Prostate gland (tissue), 2 donors: ENCODE data around the gene SNPH. TPM values are rescaled to one million over a fixed set of nuclear protein-coding genes. Genes with fewer than 3 reads are reported as not detected.

ENCODE experiments used
- DNase-seq: peaks from one replicate; pipeline ENCODE4 v3.0.0-alpha.2; 2019; ENCODE audit warnings: low spot score
- H3K27ac ChIP-seq, 2 donors: fragments of 200-600 bp; sonication (generic); 2 replicates each; pipeline ENCODE4 v1.5.1; 2017 to 2019
- H3K27me3 ChIP-seq: fragments of 200-600 bp; sonication (generic); replicated peaks from 2 replicates; pipeline ENCODE4 v1.5.1; 2019; ENCODE audit not compliant: insufficient read depth
- H3K36me3 ChIP-seq, 2 donors: fragments of 200-600 bp; sonication (generic); 1 replicate in 1 of 2; 2 replicates in 1 of 2; pipeline versions ENCODE4 v1.5.1 to v1.8.1; 2017 to 2019
- H3K4me1 ChIP-seq: fragments of 200-600 bp; sonication (generic); replicated peaks from 2 replicates; pipeline ENCODE4 v1.5.1; 2019
- H3K4me3 ChIP-seq, 2 donors: fragments of 200-600 bp; sonication (generic); 2 replicates each; pipeline ENCODE4 v1.5.1; 2017 to 2019
- H3K9me3 ChIP-seq: fragments of 200-600 bp; sonication (generic); 2 replicates; pipeline ENCODE4 v1.5.1; 2017
- CTCF ChIP-seq, 4 experiments: fragments of 200-600 bp in 2 of 4; fragments of 450-650 bp in 2 of 4; sonication (generic) in 2 of 4; IDR thresholded peaks; 1 replicate in 3 of 4; 2 replicates in 1 of 4; pipeline ENCODE4 v1.5.1; 2016 to 2019; ENCODE audit warnings: antibody characterized with exemption in 4 of 4, mild to moderate bottlenecking in 2 of 4, moderate library complexity in 2 of 4
- POLR2A ChIP-seq: fragments of 450-650 bp; IDR thresholded peaks from one replicate; pipeline ENCODE4 v1.6.1; 2016; ENCODE audit warnings: antibody characterized with exemption, mild to moderate bottlenecking
- POLR2AphosphoS5 ChIP-seq: sonication (generic); formaldehyde crosslinking; IDR thresholded peaks from one replicate; pipeline ENCODE4 v1.6.1; 2017; ENCODE audit warnings: antibody characterized with exemption
- WGBS: methylation state at CpG from one replicate; pipeline ENCODE4 v1.1.5; 2018; 5-methylcytosine and 5-hydroxymethylcytosine counted together
- intact Hi-C: fragments of 100-400 bp; cut with DNase I; formaldehyde crosslinking; loops from one replicate; pipeline ENCODE4 v1.14.2; 2022
- total RNA-seq, 2 donors: library from RNA; depleted of rRNA; stranded (reverse); fragments of >200 nt; gene quantifications; one replicate each; pipeline ENCODE4 v1.1.0, GENCODE V29; 2016

Gene SNPH
- total RNA-seq, 2 donors from 2014 or later: 4.5 to 12.3 TPM

GRCh38 chr20:1252416-1252815 is 13.7 kb upstream of the SNPH start:
- no peaks in the 10 kb centered on the region for H3K4me1 ChIP-seq
- H3K4me3 ChIP-seq: no peak overlapping the region
- H3K9me3 ChIP-seq: no peaks in the 10 kb centered on the region
- no peak overlapping the region for H3K27ac ChIP-seq
- no peak for DNase-seq
- 74% methylated on average over 3 of the region's 3 CpGs for WGBS
- TF ChIP-seq POLR2AphosphoS5 (no peak), POLR2A (no peak), CTCF (IDR thresholded peaks at IDR 0.05) (no peak)
- H3K36me3 ChIP-seq: no peaks in the 10 kb centered on the region
- no peaks in the 10 kb centered on the region for H3K27me3 ChIP-seq
- intact Hi-C loops: no loop called here

GRCh38 chr20:1254254-1254653 is 11.8 kb upstream of the SNPH start:
- WGBS: 46% methylated on average over 2 of the region's 2 CpGs
- no peaks in the 10 kb centered on the region for H3K4me1 ChIP-seq

GRCh38 chr20:1255675-1256074 is 10.4 kb upstream of the SNPH start:
- 73% methylated on average over 2 of the region's 2 CpGs for WGBS
- Histone ChIP-seq H3K4me3 (no peak overlapping the region), H3K4me1 (no peaks in the 10 kb centered on the region), H3K27ac (no peak overlapping the region), H3K27me3 (no peaks in the 10 kb centered on the region), H3K36me3 (no peaks in the 10 kb centered on the region), H3K9me3 (no peaks in the 10 kb centered on the region)
- intact Hi-C loops: no loop called here
- TF ChIP-seq POLR2A: no peak
- no peak for TF ChIP-seq CTCF (IDR thresholded peaks at IDR 0.05)
- no peak for TF ChIP-seq POLR2AphosphoS5
- DNase-seq: no peak

More at GRCh38 chr20:1254254-1254653, 11.8 kb upstream of the SNPH start:
- Histone ChIP-seq H3K36me3 (no peaks in the 10 kb centered on the region), H3K9me3 (no peaks in the 10 kb centered on the region), H3K4me3 (no peak overlapping the region), H3K27me3 (no peaks in the 10 kb centered on the region), H3K27ac (no peak overlapping the region)
- intact Hi-C loops: no loop called here
- no peak for TF ChIP-seq POLR2A
- TF ChIP-seq POLR2AphosphoS5: no peak
- TF ChIP-seq CTCF (IDR thresholded peaks at IDR 0.05): no peak
- no peak for DNase-seq

- 92% methylated on average over 1 of the region's 1 CpG for WGBS
- DNase-seq: no peak
- TF ChIP-seq POLR2AphosphoS5 (no peak), CTCF (IDR thresholded peaks at IDR 0.05) (no peak)
- H3K27ac ChIP-seq: no peak overlapping the region
- H3K36me3 ChIP-seq: no peaks in the 10 kb centered on the region
- no peaks in the 10 kb centered on the region for H3K4me1 ChIP-seq
- H3K9me3 ChIP-seq: no peaks in the 10 kb centered on the region
- no peaks in the 10 kb centered on the region for H3K27me3 ChIP-seq
- H3K4me3 ChIP-seq: no peak overlapping the region
- intact Hi-C loops: no loop called here
Measured at GRCh38 chr20:1263853-1264252, 2.2 kb upstream of the SNPH start.

GRCh38 chr20:1264727-1265126 is 1.4 kb upstream of the SNPH start:
- WGBS: 54% methylated on average over 2 of the region's 2 CpGs
- H3K4me1 ChIP-seq: no peaks in the 10 kb centered on the region
- H3K4me3 ChIP-seq: no peak overlapping the region
- H3K27me3 ChIP-seq: no peaks in the 10 kb centered on the region
- H3K27ac ChIP-seq: no peak overlapping the region
- H3K9me3 ChIP-seq: no peaks in the 10 kb centered on the region
- no peak for DNase-seq
- intact Hi-C loops: no loop called here
- TF ChIP-seq POLR2A: no peak
- TF ChIP-seq POLR2AphosphoS5: no peak
- no peak for TF ChIP-seq CTCF (IDR thresholded peaks at IDR 0.05)
- no peaks in the 10 kb centered on the region for H3K36me3 ChIP-seq
